ENCODE results near the gene CCDC30. TPM values are rescaled to one million over a fixed set of nuclear protein-coding genes. Genes with fewer than 3 reads are reported as not detected.
A peak's percentile ranks its signal among the peaks of the same experiment; 100 is the strongest.

CCDC30 gene
- total RNA-seq = 10 to 100 TPM in 1 of 4 donors, 1 to 10 TPM in 3; 2.7 to 13.3 (median 7.1) TPM

GRCh38 chr1:42462828-42463763, at the start of gene CCDC30:
CCDC30 (plus strand) TSS chr1:42463286; CDS start chr1:42480552, 17,266 bp downstream.
- Histone ChIP-seq H3K27me3 (no peaks in the 10 kb centered on the region), H3K27ac (peak within 1 kb of the TSS in 3 of 4 donors; percentile 35 to 59 (median 43)), H3K4me3 (peak within 1 kb of the TSS; percentile 60 to 76 (median 74)), H3K36me3 (peaks cover 0 to 31% (median 0%) of the 10 kb centered on the region in 3 donors), H3K4me1 (peaks cover 0 to 22% (median 9%) of the 10 kb centered on the region in 4 donors), H3K9me3 (no peaks in the 10 kb centered on the region)
- peak; percentile 94 for DNase-seq (ENCODE audit: low spot score in 2 of 2)
- WGBS, 2 donors = 0 to 2% methylated on average over 48 to 55 of the region's 59 CpGs
- TF ChIP-seq POLR2A (IDR thresholded peaks at IDR 0.05) (peak in 1 of 2 donors; percentile 16), EP300 (IDR thresholded peaks at IDR 0.05) (no peak)
- TF ChIP-seq, protein P1, sequence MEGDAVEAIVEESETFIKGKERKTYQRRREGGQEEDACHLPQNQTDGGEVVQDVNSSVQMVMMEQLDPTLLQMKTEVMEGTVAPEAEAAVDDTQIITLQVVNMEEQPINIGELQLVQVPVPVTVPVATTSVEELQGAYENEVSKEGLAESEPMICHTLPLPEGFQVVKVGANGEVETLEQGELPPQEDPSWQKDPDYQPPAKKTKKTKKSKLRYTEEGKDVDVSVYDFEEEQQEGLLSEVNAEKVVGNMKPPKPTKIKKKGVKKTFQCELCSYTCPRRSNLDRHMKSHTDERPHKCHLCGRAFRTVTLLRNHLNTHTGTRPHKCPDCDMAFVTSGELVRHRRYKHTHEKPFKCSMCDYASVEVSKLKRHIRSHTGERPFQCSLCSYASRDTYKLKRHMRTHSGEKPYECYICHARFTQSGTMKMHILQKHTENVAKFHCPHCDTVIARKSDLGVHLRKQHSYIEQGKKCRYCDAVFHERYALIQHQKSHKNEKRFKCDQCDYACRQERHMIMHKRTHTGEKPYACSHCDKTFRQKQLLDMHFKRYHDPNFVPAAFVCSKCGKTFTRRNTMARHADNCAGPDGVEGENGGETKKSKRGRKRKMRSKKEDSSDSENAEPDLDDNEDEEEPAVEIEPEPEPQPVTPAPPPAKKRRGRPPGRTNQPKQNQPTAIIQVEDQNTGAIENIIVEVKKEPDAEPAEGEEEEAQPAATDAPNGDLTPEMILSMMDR (IDR thresholded peaks at IDR 0.05) = peak in 1 of 5 experiments; percentile 20

DNA sequence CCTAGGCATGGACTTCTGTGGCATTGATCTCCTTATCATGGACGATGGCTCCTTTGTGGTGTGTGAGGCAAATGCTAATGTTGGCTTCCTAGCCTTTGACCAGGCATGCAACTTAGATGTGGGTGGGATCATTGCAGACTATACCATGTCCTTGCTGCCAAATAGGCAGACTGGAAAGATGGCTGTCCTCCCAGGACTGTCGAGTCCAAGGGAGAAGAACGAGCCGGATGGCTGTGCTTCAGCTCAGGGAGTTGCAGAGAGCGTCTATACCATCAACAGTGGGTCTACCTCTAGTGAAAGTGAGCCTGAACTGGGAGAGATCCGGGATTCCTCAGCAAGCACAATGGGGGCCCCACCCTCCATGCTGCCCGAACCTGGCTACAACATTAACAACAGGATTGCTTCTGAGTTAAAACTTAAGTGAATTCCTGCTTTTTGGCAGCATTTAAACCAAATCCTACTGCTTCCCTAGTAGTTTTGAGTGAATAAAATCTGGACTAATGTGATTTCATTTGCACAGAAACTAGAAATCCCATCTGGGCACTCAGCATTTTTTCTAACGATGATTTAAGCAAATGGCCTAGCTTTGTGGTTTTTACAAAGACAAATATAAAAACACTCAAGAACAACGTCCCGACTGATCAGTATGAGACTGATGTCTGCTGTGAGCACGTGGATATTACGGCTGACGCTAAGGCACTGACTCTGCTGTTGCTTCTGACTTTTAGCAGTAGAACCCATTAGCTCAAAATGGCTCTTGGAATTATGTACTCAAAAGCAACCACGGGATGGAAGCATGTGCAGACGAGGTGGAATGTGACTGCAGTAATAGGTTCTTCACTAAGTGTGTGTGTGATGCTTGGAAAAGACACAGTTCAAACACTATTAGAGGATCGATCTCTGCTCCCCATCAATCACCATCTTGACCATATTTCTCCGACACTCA, 48.3 kb upstream of the CCDC30 start:
- DNase-seq (ENCODE audit: low spot score in 2 of 2) = no peak
- H3K36me3 ChIP-seq = no peaks in the 10 kb centered on the region
- no peak overlapping the region for H3K27ac ChIP-seq
- H3K9me3 ChIP-seq = no peaks in the 10 kb centered on the region
- TF ChIP-seq POLR2A (IDR thresholded peaks at IDR 0.05) (no peak), EP300 (IDR thresholded peaks at IDR 0.05) (no peak)
- TF ChIP-seq, protein P1 (IDR thresholded peaks at IDR 0.05) = no peak
- H3K4me3 ChIP-seq = no peak overlapping the region
- WGBS, 2 donors = 84% methylated on average over 17 of the region's 17 CpGs
- H3K27me3 ChIP-seq = no peaks in the 10 kb centered on the region
- H3K4me1 ChIP-seq = peaks cover 0 to 5% (median 0%) of the 10 kb centered on the region in 4 donors

DNA sequence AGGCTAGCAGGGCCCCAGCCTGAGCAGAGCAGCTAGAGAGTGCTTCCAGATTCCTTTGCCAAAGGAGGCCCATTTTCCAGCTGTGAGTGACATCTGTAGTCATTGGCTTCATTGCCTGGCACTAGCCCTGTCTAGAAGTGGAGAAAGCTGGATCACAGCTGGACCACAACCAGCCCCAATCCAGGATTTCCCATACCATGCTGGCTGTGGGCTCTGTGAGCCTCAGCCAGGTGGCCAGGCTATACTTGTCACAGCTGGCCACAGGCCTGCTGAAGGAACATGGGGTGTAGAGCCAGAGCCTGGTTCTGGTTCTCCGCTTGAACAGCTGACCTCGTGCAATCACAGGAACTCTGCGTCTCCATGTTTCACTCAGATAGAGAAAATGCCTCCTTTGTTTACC, 45.9 kb upstream of the CCDC30 start:
- TF ChIP-seq, protein P1 (IDR thresholded peaks at IDR 0.05) = no peak
- TF ChIP-seq EP300 (IDR thresholded peaks at IDR 0.05) (no peak), POLR2A (IDR thresholded peaks at IDR 0.05) (no peak)
- WGBS, 2 donors = 45 to 60% methylated on average over 3 of the region's 3 CpGs

DNA sequence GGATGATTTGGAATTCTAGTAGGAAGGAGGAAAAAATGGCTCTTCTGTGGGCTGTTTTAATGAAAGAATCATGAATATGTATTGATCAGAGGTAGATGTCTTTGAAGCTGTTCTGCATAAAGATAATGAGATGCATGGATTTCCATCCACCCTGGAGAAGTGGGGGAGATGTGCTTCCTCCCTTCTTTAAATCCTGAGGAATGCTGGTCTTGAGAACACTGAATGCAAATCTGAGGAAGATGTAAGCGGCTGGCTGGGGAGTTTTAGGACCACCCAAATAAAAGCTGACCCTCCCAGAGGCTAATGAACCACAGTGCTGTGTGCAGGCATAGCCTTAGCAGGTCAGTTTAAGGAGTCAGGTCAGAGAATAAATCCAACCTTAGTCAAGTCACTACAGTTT, 44.6 kb upstream of the CCDC30 start:
- 84 to 94% methylated on average over 1 of the region's 1 CpG for WGBS, 2 donors
- no peaks in the 10 kb centered on the region for H3K9me3 ChIP-seq
- no peak for DNase-seq (ENCODE audit: low spot score in 2 of 2)
- peaks cover 0 to 16% (median 4%) of the 10 kb centered on the region in 4 donors for H3K4me1 ChIP-seq
- H3K27ac ChIP-seq = no peak overlapping the region
- TF ChIP-seq POLR2A (IDR thresholded peaks at IDR 0.05) (no peak), EP300 (IDR thresholded peaks at IDR 0.05) (no peak)
- TF ChIP-seq, protein P1 (IDR thresholded peaks at IDR 0.05) = no peak
- no peaks in the 10 kb centered on the region for H3K27me3 ChIP-seq
- no peak overlapping the region for H3K4me3 ChIP-seq
- H3K36me3 ChIP-seq = no peaks in the 10 kb centered on the region

More for the DNA sequence above, 45.9 kb upstream of the CCDC30 start:
- no peak overlapping the region for H3K27ac ChIP-seq
- H3K9me3 ChIP-seq = no peaks in the 10 kb centered on the region
- H3K4me3 ChIP-seq = no peak overlapping the region
- no peak for DNase-seq (ENCODE audit: low spot score in 2 of 2)
- H3K27me3 ChIP-seq = no peaks in the 10 kb centered on the region
- no peaks in the 10 kb centered on the region for H3K36me3 ChIP-seq
- H3K4me1 ChIP-seq = peaks cover 0 to 16% (median 4%) of the 10 kb centered on the region in 4 donors
